Activated T-helper 17 cell treated with anti-CD3 and anti-CD28 coated beads, Interleukin-2, amount 50 U/mL, for 72 hours (primary cell): ENCODE results near the gene RPP25L. TPM values are rescaled to one million over a fixed set of nuclear protein-coding genes. Genes with fewer than 3 reads are reported as not detected.
A peak's percentile ranks its signal among the peaks of the same experiment; 100 is the strongest.

Experiments
- ATAC-seq: fragments of 150-1000 bp; cut with Tn5 transposase; replicated peaks from 2 replicates; pipeline ENCODE4 v1.10.0; 2021; ENCODE audit warnings: mild to moderate bottlenecking, moderate library complexity
- H3K27ac Mint-ChIP-seq: one replicate; pipeline ENCODE4 v1.8.0; 2022; ENCODE audit warnings: mixed read lengths
- H3K27me3 Mint-ChIP-seq: one replicate; pipeline ENCODE4 v1.8.0; 2022; ENCODE audit warnings: mixed read lengths
- H3K36me3 Mint-ChIP-seq: one replicate; pipeline ENCODE4 v1.8.0; 2022; ENCODE audit warnings: low read depth, mild to moderate bottlenecking, mixed read lengths
- H3K4me1 Mint-ChIP-seq: one replicate; pipeline ENCODE4 v1.8.0; 2022; ENCODE audit warnings: mixed read lengths
- H3K4me3 Mint-ChIP-seq: one replicate; pipeline ENCODE4 v1.8.0; 2022; ENCODE audit warnings: mild to moderate bottlenecking, mixed read lengths
- H3K9me3 Mint-ChIP-seq: one replicate; pipeline ENCODE4 v1.8.0; 2022; ENCODE audit warnings: mixed read lengths
- total RNA-seq, 2 donors: library from RNA; stranded (reverse); gene quantifications; one replicate each; pipeline ENCODE4 v1.2.3, GENCODE V29; 2022

RPP25L gene
- total RNA-seq, 2 donors from 2014 or later, result 21.3 to 25.8 TPM

DNA sequence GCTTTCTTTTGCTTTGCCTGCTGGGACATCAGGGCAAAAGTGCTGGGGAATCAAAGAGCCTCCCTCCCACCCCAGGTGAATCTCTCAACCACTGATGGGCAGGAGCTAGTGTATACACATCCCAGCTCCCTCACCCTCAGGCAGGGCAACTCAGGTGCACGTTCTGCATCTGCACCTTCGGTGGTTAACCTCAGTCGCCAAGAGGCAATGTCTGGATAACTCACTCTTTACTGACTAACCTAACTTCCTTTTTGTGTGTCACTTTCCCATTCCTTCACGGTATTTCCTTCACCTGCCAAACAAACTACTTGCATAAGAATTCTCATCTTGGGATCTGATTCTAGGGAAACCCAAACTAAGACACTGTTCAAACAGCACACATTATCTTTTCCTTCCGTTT, 48.6 kb downstream of the RPP25L start:
- no peaks in the 10 kb centered on the region for H3K9me3 Mint-ChIP-seq
- H3K27me3 Mint-ChIP-seq, result peaks cover 33% of the 10 kb centered on the region
- no peaks in the 10 kb centered on the region for H3K4me1 Mint-ChIP-seq
- ATAC-seq, result peak; percentile 42
- no peaks in the 10 kb centered on the region for H3K36me3 Mint-ChIP-seq
- H3K27ac Mint-ChIP-seq, result no peak overlapping the region
- H3K4me3 Mint-ChIP-seq, result no peak overlapping the region

DNA sequence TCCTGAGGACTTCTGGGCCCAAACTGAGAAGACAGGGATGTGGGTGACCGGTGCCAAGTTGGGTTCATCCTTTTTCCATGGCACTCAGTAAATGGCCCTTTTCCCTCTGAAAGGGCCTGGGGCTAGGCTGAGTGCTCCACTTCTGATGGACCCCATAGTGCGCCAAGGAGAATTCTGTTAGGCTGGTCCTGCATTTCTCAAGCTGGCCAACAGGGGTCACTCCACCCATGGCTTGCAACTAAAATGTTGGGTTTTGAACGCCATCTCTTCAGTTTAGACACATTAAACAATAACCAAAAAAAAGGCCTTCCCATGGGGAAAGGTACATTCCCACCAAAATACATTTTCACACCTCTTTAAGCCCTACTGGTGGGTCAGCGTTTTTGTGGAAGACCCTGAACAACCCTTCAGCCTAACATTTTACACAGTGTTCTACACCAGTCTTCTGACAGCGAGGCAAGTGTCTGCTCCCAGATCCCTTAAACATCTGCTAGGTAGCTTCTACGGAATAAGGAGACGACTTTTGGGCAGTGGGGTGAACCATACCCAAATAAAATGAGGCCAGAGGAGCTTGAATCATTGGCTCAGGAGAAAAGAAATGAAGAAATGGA, 49.7 kb downstream of the RPP25L start:
- ATAC-seq, result no peak
- Mint-ChIP-seq H3K27ac (no peak overlapping the region), H3K4me3 (no peak overlapping the region), H3K9me3 (no peaks in the 10 kb centered on the region), H3K27me3 (peaks cover 34% of the 10 kb centered on the region), H3K4me1 (no peaks in the 10 kb centered on the region), H3K36me3 (no peaks in the 10 kb centered on the region)

DNA sequence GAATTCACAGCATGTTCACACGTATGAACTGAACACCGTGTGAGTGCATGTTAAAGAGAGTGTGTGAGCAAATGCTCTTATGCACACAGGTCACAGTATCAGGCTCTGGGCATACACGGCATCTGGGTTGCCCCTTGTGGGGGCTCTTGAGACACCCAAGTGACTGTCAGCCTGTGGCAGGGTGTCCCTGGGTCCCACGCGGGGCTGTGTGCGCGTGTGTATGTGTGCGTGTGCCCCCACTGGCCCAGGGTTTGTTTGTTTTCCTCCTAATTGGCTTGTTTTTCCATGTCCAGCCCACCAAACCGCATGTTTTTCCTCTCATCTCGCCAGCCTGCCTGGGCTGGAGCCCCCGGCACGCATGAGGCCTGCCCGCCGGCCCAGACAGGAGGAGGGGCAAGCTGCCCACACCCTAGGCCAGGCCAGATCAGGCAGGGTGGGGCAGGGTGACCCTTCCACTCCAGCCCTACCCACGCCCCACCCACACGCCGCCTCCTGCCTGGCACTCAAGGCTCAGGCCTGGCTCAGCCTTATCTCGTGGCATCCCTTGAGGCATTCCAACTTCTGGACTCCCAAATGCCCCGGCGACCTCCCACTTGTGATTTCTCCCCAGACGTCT, 51.2 kb downstream of the RPP25L start:
- no peak for ATAC-seq
- H3K36me3 Mint-ChIP-seq, result no peaks in the 10 kb centered on the region
- H3K27ac Mint-ChIP-seq, result no peak overlapping the region
- H3K4me3 Mint-ChIP-seq, result no peak overlapping the region
- peaks cover 34% of the 10 kb centered on the region for H3K27me3 Mint-ChIP-seq
- no peaks in the 10 kb centered on the region for H3K4me1 Mint-ChIP-seq
- H3K9me3 Mint-ChIP-seq, result no peaks in the 10 kb centered on the region

Other genes with a start within 250 kb of the RPP25L start
- 1 to 10 TPM; 1.6 to 3.5 TPM for gene MYORG, start 235.2 kb downstream of the RPP25L start, total RNA-seq
- gene FAM219A, start 153.5 kb downstream of the RPP25L start, total RNA-seq, result 10 to 100 TPM; 12.5 to 12.9 TPM
- gene DNAI1, start 153.3 kb downstream of the RPP25L start, total RNA-seq, result not detected
- not detected for gene ENHO, start 89.1 kb downstream of the RPP25L start, total RNA-seq
- not detected for gene CNTFR, start 22.4 kb downstream of the RPP25L start, total RNA-seq
- 10 to 100 TPM; 78.4 to 96.4 TPM for gene DCTN3, start 8.4 kb upstream of the RPP25L start, total RNA-seq
- gene ARID3C, start 17.0 kb upstream of the RPP25L start, total RNA-seq, result under 1 TPM; 0.17 to 0.42 TPM
- 10 to 100 TPM; 42.6 to 75.3 TPM for gene SIGMAR1, start 25.7 kb upstream of the RPP25L start, total RNA-seq
- gene GALT, start 34.6 kb upstream of the RPP25L start, total RNA-seq, result 10 to 100 TPM; 48.3 to 66.7 TPM
- gene IL11RA, start 40.1 kb upstream of the RPP25L start, total RNA-seq, result 10 to 100 TPM; 30.4 to 48.9 TPM
- 1 to 10 TPM in 1 of 2 donors, under 1 TPM in 1; 0.78 to 1.6 TPM for gene CCL27, start 50.6 kb upstream of the RPP25L start, total RNA-seq
- gene CCL19, start 79.2 kb upstream of the RPP25L start, total RNA-seq, result not detected
- gene CCL21, start 98.0 kb upstream of the RPP25L start, total RNA-seq, result not detected